Ovary (tissue), 3 donors: Measurements from ENCODE around the gene CD2BP2.

Experiments
- CTCF ChIP-seq, 3 donors: fragments of 450-650 bp in 2 of 3; fragments of 200-600 bp in 1 of 3; IDR thresholded peaks; one replicate each; pipeline versions ENCODE4 v1.5.1 to v1.8.0; 2016 to 2022; ENCODE audit warnings: antibody characterized with exemption in 3 of 3, mild to moderate bottlenecking in 1 of 3
- EP300 ChIP-seq: sonication (generic); formaldehyde crosslinking; IDR thresholded peaks from one replicate; pipeline ENCODE4 v1.6.1; 2017; ENCODE audit warnings: antibody characterized with exemption
- donor health status: DM: no; HTN: no; CAD: no.

GRCh38 chr16:30367349-30368009 lies 12.4 kb upstream of the CD2BP2 start:
- TF ChIP-seq CTCF (IDR thresholded peaks at IDR 0.05) (no peak), EP300 (no peak)
